Fibroblast of lung (primary cell): ENCODE results near the gene AOC1. TPM values are rescaled to one million over a fixed set of nuclear protein-coding genes. Genes with fewer than 3 reads are reported as not detected.

ENCODE experiments used
- DNase-seq, 2 donors: peaks; one replicate each; pipeline versions ENCODE4 v3.0.0 to v3.0.0-alpha.2; 2010; ENCODE audit warnings: low read depth in 2 of 2
- H2AFZ ChIP-seq: 2 replicates; pipeline ENCODE4 v1.5.1; 2012; ENCODE audit warnings: low read length, control low read depth, inconsistent platforms
- H3K27ac ChIP-seq: 2 replicates; pipeline ENCODE4 v1.5.1; 2011; ENCODE audit warnings: low read length, control low read depth; ENCODE audit not compliant: insufficient read depth
- H3K27me3 ChIP-seq: 2 replicates; pipeline ENCODE4 v1.5.1; 2011; ENCODE audit warnings: mild to moderate bottlenecking, low read length; ENCODE audit not compliant: control insufficient read depth, insufficient read depth
- H3K36me3 ChIP-seq: 2 replicates; pipeline ENCODE4 v1.5.1; 2011; ENCODE audit warnings: low read length; ENCODE audit not compliant: control insufficient read depth, insufficient read depth
- H3K4me1 ChIP-seq: 2 replicates; pipeline ENCODE4 v1.5.1; 2011; ENCODE audit warnings: low read length; ENCODE audit not compliant: control insufficient read depth, insufficient read depth; ENCODE audit errors: extremely low read depth
- H3K4me2 ChIP-seq: 2 replicates; pipeline ENCODE4 v1.5.1; 2011; ENCODE audit warnings: low read length, control low read depth; ENCODE audit not compliant: insufficient read depth; ENCODE audit errors: extremely low read depth
- H3K4me3 ChIP-seq, 4 experiments: fragments of 200-600 bp in 1 of 4; sonication (generic) in 1 of 4; replicated peaks in 1 of 4; 2 replicates each; pipeline ENCODE4 v1.5.1; 2011 to 2016; ENCODE audit warnings: low read length in 4 of 4, low read depth in 3 of 4, mild to moderate bottlenecking in 3 of 4, control low read depth in 2 of 4, inconsistent platforms in 1 of 4, mixed read lengths in 1 of 4; ENCODE audit not compliant: insufficient read depth in 1 of 4; ENCODE audit errors: control extremely low read depth in 1 of 4
- H3K79me2 ChIP-seq: 2 replicates; pipeline ENCODE4 v1.5.1; 2012; ENCODE audit warnings: mild to moderate bottlenecking, low read length, inconsistent platforms; ENCODE audit not compliant: control insufficient read depth, insufficient read depth
- H3K9ac ChIP-seq: 2 replicates; pipeline ENCODE4 v1.5.1; 2011; ENCODE audit warnings: mild to moderate bottlenecking, low read length, control low read depth; ENCODE audit not compliant: insufficient read depth
- H3K9me3 ChIP-seq: 2 replicates; pipeline ENCODE4 v1.5.1; 2012; ENCODE audit warnings: low read depth, low read length; ENCODE audit not compliant: control insufficient read depth, insufficient read depth
- H4K20me1 ChIP-seq: 2 replicates; pipeline ENCODE4 v1.5.1; 2011; ENCODE audit warnings: low read length; ENCODE audit not compliant: control insufficient read depth, insufficient read depth; ENCODE audit errors: extremely low read depth
- EZH2 ChIP-seq: IDR thresholded peaks from 2 replicates; pipeline ENCODE4 v1.5.1; 2012; ENCODE audit warnings: low read length, control low read depth, mild to moderate bottlenecking; ENCODE audit errors: missing control alignments
- polyA plus RNA-seq, 2 donors: library from polyadenylated mRNA; depleted of rRNA in 1 of 2; stranded (reverse) in 1 of 2; unstranded in 1 of 2; fragments of >200 nt; gene quantifications; 2 replicates each; pipeline ENCODE4 v1.2.1, GENCODE V29; 2011 to 2012; ENCODE audit warnings: missing spikeins in 1 of 2
- total RNA-seq: library from RNA; depleted of rRNA; stranded (reverse); fragments of >200 nt; gene quantifications from 2 replicates; pipeline ENCODE4 v1.2.1, GENCODE V29; 2014
- TF ChIP-seq, protein P1 (sequence below), 2 donors: IDR thresholded peaks in 1 of 2; conservative IDR thresholded peaks in 1 of 2; 1 replicate in 1 of 2; 2 replicates in 1 of 2; pipeline ENCODE4 v1.5.1; 2011 to 2012; ENCODE audit warnings: low read length in 2 of 2, control low read depth in 1 of 2, inconsistent platforms in 1 of 2, low read depth in 1 of 2, mild to moderate bottlenecking in 1 of 2

The AOC1 gene
- total and polyA plus RNA-seq, 2 donors (not counting 1 experiment from before 2014, with no cell fraction given), result not detected

DNA sequence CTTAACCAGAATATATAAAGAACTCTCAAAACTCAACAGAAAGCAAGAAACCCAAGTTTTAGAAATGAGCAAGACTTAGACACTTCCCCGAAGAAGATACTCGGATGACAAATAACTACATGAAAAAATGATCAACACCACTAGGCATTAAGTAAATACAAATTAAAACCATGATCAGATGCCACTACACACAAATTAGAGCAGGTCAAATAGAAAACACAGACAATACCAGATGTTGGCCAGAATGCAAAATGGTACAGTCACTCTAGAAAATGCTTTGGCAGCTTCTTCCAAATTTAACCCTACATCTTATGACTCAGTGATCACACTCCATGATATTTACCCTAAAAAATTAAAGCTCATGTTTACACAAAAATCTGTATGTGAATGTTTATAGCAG is 33.3 kb upstream of the AOC1 start:
- Histone ChIP-seq H3K4me1 (no peaks in the 10 kb centered on the region), H3K36me3 (no peaks in the 10 kb centered on the region), H3K9ac (no peak overlapping the region), H3K4me2 (no peak overlapping the region), H3K9me3 (no peaks in the 10 kb centered on the region), H3K27ac (no peak overlapping the region), H2AFZ (no peak overlapping the region), H3K4me3 (no peak overlapping the region), H4K20me1 (no peaks in the 10 kb centered on the region), H3K79me2 (no peaks in the 10 kb centered on the region), H3K27me3 (no peaks in the 10 kb centered on the region)
- no peak for DNase-seq
- TF ChIP-seq, protein P1, sequence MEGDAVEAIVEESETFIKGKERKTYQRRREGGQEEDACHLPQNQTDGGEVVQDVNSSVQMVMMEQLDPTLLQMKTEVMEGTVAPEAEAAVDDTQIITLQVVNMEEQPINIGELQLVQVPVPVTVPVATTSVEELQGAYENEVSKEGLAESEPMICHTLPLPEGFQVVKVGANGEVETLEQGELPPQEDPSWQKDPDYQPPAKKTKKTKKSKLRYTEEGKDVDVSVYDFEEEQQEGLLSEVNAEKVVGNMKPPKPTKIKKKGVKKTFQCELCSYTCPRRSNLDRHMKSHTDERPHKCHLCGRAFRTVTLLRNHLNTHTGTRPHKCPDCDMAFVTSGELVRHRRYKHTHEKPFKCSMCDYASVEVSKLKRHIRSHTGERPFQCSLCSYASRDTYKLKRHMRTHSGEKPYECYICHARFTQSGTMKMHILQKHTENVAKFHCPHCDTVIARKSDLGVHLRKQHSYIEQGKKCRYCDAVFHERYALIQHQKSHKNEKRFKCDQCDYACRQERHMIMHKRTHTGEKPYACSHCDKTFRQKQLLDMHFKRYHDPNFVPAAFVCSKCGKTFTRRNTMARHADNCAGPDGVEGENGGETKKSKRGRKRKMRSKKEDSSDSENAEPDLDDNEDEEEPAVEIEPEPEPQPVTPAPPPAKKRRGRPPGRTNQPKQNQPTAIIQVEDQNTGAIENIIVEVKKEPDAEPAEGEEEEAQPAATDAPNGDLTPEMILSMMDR (conservative IDR thresholded peaks at IDR 0.05 in 1 of 2, IDR thresholded peaks at IDR 0.05 in 1 of 2; ENCODE audit: low read depth in 1 of 2, low read length in 2 of 2), result no peak
- TF ChIP-seq EZH2, result no peak

DNA sequence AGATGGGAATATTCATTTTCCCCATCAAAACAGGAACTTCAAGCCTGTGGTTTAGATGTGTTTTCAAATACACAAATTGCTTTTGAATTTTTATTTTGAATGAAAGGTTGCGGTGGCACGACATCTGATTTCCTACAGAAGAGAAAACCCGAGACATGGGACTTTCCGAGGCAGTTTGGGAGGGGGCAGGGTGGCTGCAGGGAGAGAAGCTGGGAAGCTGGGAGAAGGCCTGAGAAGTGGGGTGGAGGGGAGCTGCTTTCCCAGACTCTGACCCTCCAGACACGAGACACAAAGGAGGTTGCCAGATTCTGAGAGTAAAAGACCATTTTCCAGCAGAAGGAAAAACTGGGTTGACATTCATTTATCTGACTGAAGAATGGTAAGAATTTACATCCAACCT is 32.2 kb upstream of the AOC1 start:
- no peaks in the 10 kb centered on the region for H3K79me2 ChIP-seq
- H3K4me1 ChIP-seq, result no peaks in the 10 kb centered on the region
- no peak for DNase-seq
- no peaks in the 10 kb centered on the region for H3K9me3 ChIP-seq
- TF ChIP-seq, protein P1 (conservative IDR thresholded peaks at IDR 0.05 in 1 of 2, IDR thresholded peaks at IDR 0.05 in 1 of 2; ENCODE audit: low read depth in 1 of 2, low read length in 2 of 2), result no peak
- no peak for TF ChIP-seq EZH2
- H3K9ac ChIP-seq, result no peak overlapping the region
- no peaks in the 10 kb centered on the region for H4K20me1 ChIP-seq
- H2AFZ ChIP-seq, result no peak overlapping the region
- no peaks in the 10 kb centered on the region for H3K36me3 ChIP-seq
- no peaks in the 10 kb centered on the region for H3K27me3 ChIP-seq
- no peak overlapping the region for H3K4me3 ChIP-seq
- H3K4me2 ChIP-seq, result no peak overlapping the region
- H3K27ac ChIP-seq, result no peak overlapping the region

DNA sequence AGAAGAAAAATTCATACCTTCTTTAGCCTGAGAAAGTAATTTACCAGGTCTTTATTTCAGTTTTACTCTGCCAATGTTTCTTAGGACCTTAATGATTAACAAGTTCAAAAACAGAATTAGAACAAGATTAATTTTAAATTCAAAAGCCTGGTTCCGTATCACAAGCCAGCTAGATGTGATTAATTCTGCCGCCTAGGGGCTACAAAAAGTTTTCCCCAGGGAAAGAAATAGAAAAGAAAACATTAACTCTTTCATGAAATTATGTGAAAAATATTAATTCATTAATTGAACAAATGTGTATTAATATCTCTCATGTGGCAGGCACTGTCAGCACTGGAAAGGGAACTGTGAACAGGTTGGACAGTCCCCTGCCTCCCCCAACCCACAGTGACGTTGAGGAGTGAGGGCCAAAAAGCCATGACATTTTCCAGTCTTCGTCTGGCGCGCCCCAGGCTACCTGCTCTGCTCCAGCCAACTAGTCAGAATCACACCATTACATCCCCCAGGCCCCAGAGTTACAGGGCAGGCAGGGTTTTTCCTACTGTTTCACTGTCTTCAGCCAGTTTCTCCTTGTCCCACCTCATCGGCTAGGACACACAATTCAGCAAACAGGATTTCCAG is 31.6 kb upstream of the AOC1 start:
- Histone ChIP-seq H3K4me3 (no peak overlapping the region), H2AFZ (no peak overlapping the region), H3K27ac (no peak overlapping the region), H3K9ac (no peak overlapping the region), H3K79me2 (no peaks in the 10 kb centered on the region), H3K4me2 (no peak overlapping the region), H3K27me3 (no peaks in the 10 kb centered on the region), H3K36me3 (no peaks in the 10 kb centered on the region), H4K20me1 (no peaks in the 10 kb centered on the region), H3K9me3 (no peaks in the 10 kb centered on the region), H3K4me1 (no peaks in the 10 kb centered on the region)
- TF ChIP-seq, protein P1 (conservative IDR thresholded peaks at IDR 0.05 in 1 of 2, IDR thresholded peaks at IDR 0.05 in 1 of 2; ENCODE audit: low read depth in 1 of 2, low read length in 2 of 2), result no peak
- no peak for TF ChIP-seq EZH2
- DNase-seq, result no peak
